HG02678 (cell line): ENCODE results near the gene PLEKHB1.

ENCODE experiments used
- ATAC-seq: cut with Tn5 transposase; IDR thresholded peaks from one replicate; pipeline ENCODE4 v1.9.1; 2021; ENCODE audit warnings: mild to moderate bottlenecking, moderate library complexity; ENCODE audit not compliant: unreplicated experiment

PLEKHB1 gene

GRCh38 chr11:73648121-73648520, 1.7 kb downstream of the PLEKHB1 start:
- ATAC-seq, result no peak

GRCh38 chr11:73648571-73649046, 2.2 kb downstream of the PLEKHB1 start:
- no peak for ATAC-seq

GRCh38 chr11:73649206-73649605, 2.8 kb downstream of the PLEKHB1 start:
- no peak for ATAC-seq

- no peak for ATAC-seq
Observed at GRCh38 chr11:73650400-73650799, 4.0 kb downstream of the PLEKHB1 start.

- ATAC-seq, result no peak
Observed at GRCh38 chr11:73651252-73651651, 4.9 kb downstream of the PLEKHB1 start.

GRCh38 chr11:73651661-73652045, 5.3 kb downstream of the PLEKHB1 start:
- no peak for ATAC-seq

GRCh38 chr11:73652046-73652730, 5.8 kb downstream of the PLEKHB1 start:
- ATAC-seq, result no peak

- no peak for ATAC-seq
Observed at GRCh38 chr11:73652856-73653559, 6.6 kb downstream of the PLEKHB1 start.

GRCh38 chr11:73653996-73654395, 7.6 kb downstream of the PLEKHB1 start:
- no peak for ATAC-seq

GRCh38 chr11:73654482-73655021, 8.2 kb downstream of the PLEKHB1 start:
- ATAC-seq, result no peak

GRCh38 chr11:73655686-73656085, 9.3 kb downstream of the PLEKHB1 start:
- no peak for ATAC-seq

GRCh38 chr11:73656985-73657384, 10.6 kb downstream of the PLEKHB1 start:
- ATAC-seq, result no peak

GRCh38 chr11:73659961-73660360, 13.6 kb downstream of the PLEKHB1 start:
- no peak for ATAC-seq

GRCh38 chr11:73660497-73661034, 14.2 kb downstream of the PLEKHB1 start:
- peak; percentile 8 for ATAC-seq

- ATAC-seq, result peak; percentile 78
Observed at GRCh38 chr11:73661035-73661628, 14.8 kb downstream of the PLEKHB1 start.

GRCh38 chr11:73662445-73663157, 16.2 kb downstream of the PLEKHB1 start:
- no peak for ATAC-seq

- ATAC-seq, result no peak
Observed at GRCh38 chr11:73663604-73664495, 17.5 kb downstream of the PLEKHB1 start.

GRCh38 chr11:73664877-73665276, 18.5 kb downstream of the PLEKHB1 start:
- no peak for ATAC-seq

- ATAC-seq, result no peak
Observed at GRCh38 chr11:73667891-73668290, 21.5 kb downstream of the PLEKHB1 start.

GRCh38 chr11:73670808-73671207, 24.4 kb downstream of the PLEKHB1 start:
- ATAC-seq, result no peak
